Smooth muscle cell (in vitro differentiated cells): ENCODE data around the gene GABRP. TPM values are rescaled to one million over a fixed set of nuclear protein-coding genes. Genes with fewer than 3 reads are reported as not detected.
"Not testable (repeated sequence)": the region's sequence is repeated elsewhere in the genome, so short reads cannot be mapped to it uniquely, and the experiment has no call there.

ENCODE experiments used
- DNase-seq: peaks from one replicate; lab custom pipeline; 2025; ENCODE audit not compliant: unreplicated experiment; lab: John Stamatoyannopoulos, UW
- H2AFZ ChIP-seq: fragments of 200-600 bp; sonication (generic); 2 replicates; pipeline ENCODE4 v1.6.0; 2016; ENCODE audit warnings: antibody characterized with exemption, low read depth, mild to moderate bottlenecking
- H3F3A ChIP-seq: fragments of 200-600 bp; sonication (generic); 2 replicates; pipeline ENCODE4 v1.6.0; 2017; ENCODE audit warnings: antibody characterized with exemption, low read depth
- H3K27ac ChIP-seq: fragments of 200-600 bp; sonication (generic); 2 replicates; pipeline ENCODE4 v1.5.1; 2016; ENCODE audit warnings: low read depth, mild to moderate bottlenecking
- H3K27me3 ChIP-seq: fragments of 200-600 bp; sonication (generic); 2 replicates; pipeline ENCODE4 v1.6.1; 2016; ENCODE audit warnings: low read depth, mild to moderate bottlenecking
- H3K36me3 ChIP-seq: fragments of 200-600 bp; sonication (generic); 2 replicates; pipeline ENCODE4 v1.5.1; 2016; ENCODE audit warnings: low read depth
- H3K4me1 ChIP-seq: fragments of 200-600 bp; sonication (generic); 2 replicates; pipeline ENCODE4 v1.5.1; 2016; ENCODE audit warnings: low read depth
- H3K4me2 ChIP-seq: fragments of 200-600 bp; sonication (generic); 2 replicates; pipeline ENCODE4 v1.6.0; 2016; ENCODE audit warnings: mild to moderate bottlenecking
- H3K4me3 ChIP-seq: fragments of 200-600 bp; sonication (generic); 2 replicates; pipeline ENCODE4 v1.5.1; 2016; ENCODE audit warnings: mild to moderate bottlenecking
- H3K79me2 ChIP-seq: fragments of 200-600 bp; sonication (generic); 2 replicates; pipeline ENCODE4 v1.6.0; 2016; ENCODE audit warnings: low read depth, mild to moderate bottlenecking
- H3K9ac ChIP-seq: fragments of 200-600 bp; sonication (generic); 2 replicates; pipeline ENCODE4 v1.6.0; 2016; ENCODE audit warnings: low read depth
- H3K9me3 ChIP-seq: fragments of 200-600 bp; sonication (generic); replicated peaks from 2 replicates; pipeline ENCODE4 v1.5.1; 2016; ENCODE audit warnings: low read depth
- H4K20me1 ChIP-seq: fragments of 200-600 bp; sonication (generic); 2 replicates; pipeline ENCODE4 v1.6.0; 2016; ENCODE audit warnings: low read depth
- CTCF ChIP-seq: fragments of 200-600 bp; sonication (generic); IDR thresholded peaks from 2 replicates; pipeline ENCODE4 v1.5.1; 2017; ENCODE audit warnings: borderline replicate concordance, mild to moderate bottlenecking, antibody characterized with exemption; ENCODE audit not compliant: insufficient read depth, poor library complexity, severe bottlenecking
- WGBS: methylation state at CpG from one replicate; pipeline ENCODE4 v1.1.7; 2016; ENCODE audit warnings: low lambda C conversion rate; 5-methylcytosine and 5-hydroxymethylcytosine counted together
- polyA plus RNA-seq: library from polyadenylated mRNA; unstranded; fragments of >200 nt; fragmentation: Nextera tagmentation; extraction: Ambion mirVana; gene quantifications from 2 replicates; pipeline ENCODE4 v1.2.1, GENCODE V29; 2016
- total RNA-seq: library from RNA; depleted of rRNA; stranded (reverse); fragments of >200 nt; gene quantifications from 2 replicates; pipeline ENCODE4 v1.2.3, GENCODE V29; 2014

GABRP gene
- total and polyA plus RNA-seq, 2 experiments from 2014 or later, result 4.1 to 52.8 TPM

GRCh38 chr5:170826117-170826516 is 42.6 kb downstream of the GABRP start:
- TF ChIP-seq CTCF, result no peak
- H3K4me3 ChIP-seq, result no peak overlapping the region
- H3K27me3 ChIP-seq, result no peaks in the 10 kb centered on the region
- no peaks in the 10 kb centered on the region for H3K4me1 ChIP-seq
- H3K36me3 ChIP-seq, result no peaks in the 10 kb centered on the region
- WGBS, result 79% methylated on average over 2 of the region's 2 CpGs
- H3F3A ChIP-seq, result no peaks in the 10 kb centered on the region
- no peaks in the 10 kb centered on the region for H4K20me1 ChIP-seq
- DNase-seq, result no peak
- H3K4me2 ChIP-seq, result no peak overlapping the region
- no peak overlapping the region for H3K27ac ChIP-seq
- no peaks in the 10 kb centered on the region for H3K9me3 ChIP-seq
- H3K79me2 ChIP-seq, result no peaks in the 10 kb centered on the region
- H3K9ac ChIP-seq, result no peak overlapping the region
- no peak overlapping the region for H2AFZ ChIP-seq

- Histone ChIP-seq H3F3A (no peaks in the 10 kb centered on the region), H3K9me3 (no peaks in the 10 kb centered on the region), H2AFZ (no peak overlapping the region), H3K4me3 (no peak overlapping the region), H3K9ac (no peak overlapping the region), H3K36me3 (no peaks in the 10 kb centered on the region), H3K4me1 (no peaks in the 10 kb centered on the region), H3K79me2 (no peaks in the 10 kb centered on the region), H3K27ac (no peak overlapping the region), H3K27me3 (no peaks in the 10 kb centered on the region), H4K20me1 (no peaks in the 10 kb centered on the region), H3K4me2 (no peak overlapping the region)
- TF ChIP-seq CTCF, result no peak
- 87% methylated on average over 7 of the region's 7 CpGs for WGBS
- no peak for DNase-seq
Observed at GRCh38 chr5:170832241-170832640, 48.7 kb downstream of the GABRP start.

- 96% methylated on average over 2 of the region's 2 CpGs for WGBS
- H3K4me3 ChIP-seq, H4K20me1 ChIP-seq, H3K36me3 ChIP-seq, H2AFZ ChIP-seq, H3F3A ChIP-seq, H3K27me3 ChIP-seq, H3K79me2 ChIP-seq, H3K4me2 ChIP-seq, H3K27ac ChIP-seq, H3K9ac ChIP-seq, H3K9me3 ChIP-seq, DNase-seq, H3K4me1 ChIP-seq: not testable (repeated sequence)
Observed at GRCh38 chr5:170833981-170834380, 50.5 kb downstream of the GABRP start.

GRCh38 chr5:170836226-170836625 is 52.7 kb downstream of the GABRP start:
- Histone ChIP-seq H3K4me3 (no peak overlapping the region), H3K27ac (no peak overlapping the region), H3K4me1 (no peaks in the 10 kb centered on the region), H3K79me2 (no peaks in the 10 kb centered on the region), H4K20me1 (no peaks in the 10 kb centered on the region), H2AFZ (no peak overlapping the region), H3K4me2 (no peak overlapping the region), H3K9me3 (no peaks in the 10 kb centered on the region), H3K36me3 (no peaks in the 10 kb centered on the region), H3K9ac (no peak overlapping the region), H3K27me3 (no peaks in the 10 kb centered on the region), H3F3A (no peaks in the 10 kb centered on the region)
- WGBS, result 65% methylated on average over 4 of the region's 4 CpGs
- DNase-seq, result no peak
- no peak for TF ChIP-seq CTCF
